Neutrophil (primary cell): Measurements from ENCODE around the gene CNTNAP5.

ENCODE experiments used
- H3K27ac ChIP-seq: fragments of 200-600 bp; sonication (generic); 2 replicates; pipeline ENCODE4 v1.5.1; 2016; ENCODE audit warnings: mild to moderate bottlenecking, moderate library complexity
- H3K27me3 ChIP-seq: fragments of 200-600 bp; sonication (generic); 2 replicates; pipeline ENCODE4 v1.6.0; 2016; ENCODE audit warnings: mild to moderate bottlenecking
- H3K36me3 ChIP-seq: fragments of 200-600 bp; sonication (generic); 2 replicates; pipeline ENCODE4 v1.5.1; 2017
- H3K4me1 ChIP-seq, 2 experiments: fragments of 200-600 bp in 1 of 2; sonication (generic) in 1 of 2; 1 replicate in 1 of 2; 2 replicates in 1 of 2; pipeline versions ENCODE4 v1.5.1 to v1.6.1; 2013 to 2016; ENCODE audit warnings: low read depth in 1 of 2, low read length in 1 of 2, mild to moderate bottlenecking in 1 of 2, moderate library complexity in 1 of 2; ENCODE audit not compliant: control insufficient read depth in 1 of 2, insufficient read depth in 1 of 2
- H3K4me3 ChIP-seq, 2 experiments: fragments of 200-600 bp in 1 of 2; sonication (generic) in 1 of 2; 1 replicate in 1 of 2; 2 replicates in 1 of 2; pipeline ENCODE4 v1.5.1; 2013 to 2016; ENCODE audit warnings: low read depth in 1 of 2, low read length in 1 of 2, mild to moderate bottlenecking in 1 of 2, moderate library complexity in 1 of 2
- H3K9me3 ChIP-seq: fragments of 200-600 bp; sonication (generic); 2 replicates; pipeline ENCODE4 v1.5.1; 2016
- CTCF ChIP-seq: fragments of 200-600 bp; sonication (generic); IDR thresholded peaks from 2 replicates; pipeline ENCODE4 v1.5.1; 2016; ENCODE audit warnings: antibody characterized with exemption

The CNTNAP5 gene

GRCh38 chr2:124898827-124899226 is 873.7 kb downstream of the CNTNAP5 start:
- Histone ChIP-seq H3K36me3 (no peaks in the 10 kb centered on the region), H3K9me3 (no peaks in the 10 kb centered on the region)

GRCh38 chr2:124908411-124908810 is 883.3 kb downstream of the CNTNAP5 start:
- Histone ChIP-seq H3K9me3 (no peaks in the 10 kb centered on the region), H3K27me3 (no peaks in the 10 kb centered on the region), H3K27ac (no peak overlapping the region), H3K36me3 (no peaks in the 10 kb centered on the region), H3K4me1 (no peaks in the 10 kb centered on the region), H3K4me3 (no peak overlapping the region)
- TF ChIP-seq CTCF, result no peak

More at GRCh38 chr2:124898827-124899226, 873.7 kb downstream of the CNTNAP5 start:
- H3K4me1 ChIP-seq, result no peaks in the 10 kb centered on the region
- no peak overlapping the region for H3K27ac ChIP-seq
- no peak for TF ChIP-seq CTCF
- H3K4me3 ChIP-seq, result no peak overlapping the region
- no peaks in the 10 kb centered on the region for H3K27me3 ChIP-seq

GRCh38 chr2:124911560-124911959 is 886.5 kb downstream of the CNTNAP5 start:
- Histone ChIP-seq H3K27ac (no peak overlapping the region), H3K4me3 (no peak overlapping the region), H3K36me3 (no peaks in the 10 kb centered on the region), H3K4me1 (no peaks in the 10 kb centered on the region), H3K9me3 (no peaks in the 10 kb centered on the region), H3K27me3 (no peaks in the 10 kb centered on the region)
- no peak for TF ChIP-seq CTCF

GRCh38 chr2:124913868-124914267 is 888.8 kb downstream of the CNTNAP5 start:
- no peak for TF ChIP-seq CTCF
- H3K36me3 ChIP-seq, result no peaks in the 10 kb centered on the region
- H3K27me3 ChIP-seq, result no peaks in the 10 kb centered on the region
- H3K4me3 ChIP-seq, result no peak overlapping the region
- no peaks in the 10 kb centered on the region for H3K4me1 ChIP-seq
- no peaks in the 10 kb centered on the region for H3K9me3 ChIP-seq
- H3K27ac ChIP-seq, result no peak overlapping the region

- TF ChIP-seq CTCF, result no peak
- Histone ChIP-seq H3K27me3 (no peaks in the 10 kb centered on the region), H3K4me3 (no peak overlapping the region), H3K36me3 (no peaks in the 10 kb centered on the region), H3K27ac (no peak overlapping the region), H3K4me1 (no peaks in the 10 kb centered on the region), H3K9me3 (no peaks in the 10 kb centered on the region)
Measured at GRCh38 chr2:124915567-124915966, 890.5 kb downstream of the CNTNAP5 start.

GRCh38 chr2:124919296-124919695 is 894.2 kb downstream of the CNTNAP5 start:
- no peak for TF ChIP-seq CTCF
- no peaks in the 10 kb centered on the region for H3K36me3 ChIP-seq
- H3K4me3 ChIP-seq, result no peak overlapping the region
- no peaks in the 10 kb centered on the region for H3K27me3 ChIP-seq
- H3K27ac ChIP-seq, result no peak overlapping the region
- no peaks in the 10 kb centered on the region for H3K4me1 ChIP-seq
- H3K9me3 ChIP-seq, result no peaks in the 10 kb centered on the region
